COLO668 (cell line): ENCODE data around the gene NFE2.

ENCODE experiments used
- DNase-seq: peaks from one replicate; lab custom pipeline; 2025; ENCODE audit not compliant: unreplicated experiment; lab: John Stamatoyannopoulos, UW

NFE2 gene

DNA sequence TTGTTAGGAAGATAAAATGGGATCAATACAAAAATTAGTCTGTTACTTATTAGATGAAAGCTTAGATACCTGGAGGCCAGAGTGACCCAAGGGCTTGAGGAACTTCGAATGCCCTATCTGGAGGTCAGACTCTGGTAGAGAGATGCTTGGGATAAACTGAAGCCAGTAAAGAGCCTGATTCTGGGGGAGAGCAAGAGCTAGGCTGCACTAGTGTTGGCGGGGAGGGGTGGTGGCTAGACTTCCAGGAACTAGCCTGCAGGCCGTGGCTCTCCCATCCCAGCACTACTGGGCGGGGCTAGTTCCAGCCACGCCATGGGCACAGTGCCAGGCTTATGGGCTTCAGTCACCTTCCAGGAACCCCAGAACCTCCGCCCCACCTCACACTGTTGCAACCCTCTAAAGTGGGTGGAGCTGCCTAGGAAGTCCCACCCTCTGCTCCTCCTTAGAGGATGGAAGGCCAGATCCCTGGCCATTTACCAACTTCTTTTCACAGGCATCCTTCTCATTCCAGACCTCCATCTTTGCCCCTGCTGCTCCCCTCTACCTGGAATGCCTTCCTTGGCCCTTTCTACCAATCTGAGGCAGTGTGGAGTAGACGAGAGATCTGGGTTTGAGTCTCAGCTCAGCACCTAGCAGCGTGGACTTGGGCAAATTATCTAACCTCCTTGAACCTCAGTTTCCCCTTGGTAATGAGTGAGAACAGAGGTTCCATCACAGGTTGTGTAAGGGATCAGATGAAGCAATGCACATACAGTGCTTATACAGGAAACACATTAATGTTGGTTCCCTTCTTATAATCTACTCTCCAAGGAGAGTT is 6.3 kb upstream of the NFE2 start:
- DNase-seq: peak; percentile 65

DNA sequence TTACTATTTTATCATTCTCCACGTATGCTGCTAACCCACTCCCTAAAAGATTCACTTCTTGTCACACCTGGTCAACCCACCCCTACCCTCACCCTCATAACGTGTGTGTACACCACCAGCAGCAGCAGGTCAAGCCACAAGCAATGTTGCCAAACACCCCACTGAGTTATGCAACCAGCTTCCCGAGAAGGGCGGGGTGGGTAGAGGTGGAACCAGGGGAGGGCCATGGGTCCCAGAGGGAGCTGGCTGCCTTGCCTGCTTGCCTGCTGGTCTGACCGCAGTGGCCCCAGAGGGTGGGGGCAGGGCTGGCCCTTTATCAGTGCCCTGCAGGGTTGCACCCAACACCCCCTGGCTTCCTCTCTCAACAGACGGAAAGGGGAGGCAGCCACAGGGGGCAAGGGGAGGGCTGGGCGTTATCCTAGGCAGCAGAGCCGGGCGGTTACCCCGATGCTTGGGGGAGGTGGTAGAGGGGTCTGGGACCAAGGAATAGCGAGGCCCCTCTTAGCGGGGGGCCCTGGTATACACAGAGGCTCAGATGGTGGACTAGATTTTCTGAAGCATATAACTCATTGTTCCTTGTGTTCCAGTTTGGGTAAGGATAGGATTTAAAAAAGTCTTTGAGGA is 3.5 kb upstream of the NFE2 start:
- no peak for DNase-seq

DNA sequence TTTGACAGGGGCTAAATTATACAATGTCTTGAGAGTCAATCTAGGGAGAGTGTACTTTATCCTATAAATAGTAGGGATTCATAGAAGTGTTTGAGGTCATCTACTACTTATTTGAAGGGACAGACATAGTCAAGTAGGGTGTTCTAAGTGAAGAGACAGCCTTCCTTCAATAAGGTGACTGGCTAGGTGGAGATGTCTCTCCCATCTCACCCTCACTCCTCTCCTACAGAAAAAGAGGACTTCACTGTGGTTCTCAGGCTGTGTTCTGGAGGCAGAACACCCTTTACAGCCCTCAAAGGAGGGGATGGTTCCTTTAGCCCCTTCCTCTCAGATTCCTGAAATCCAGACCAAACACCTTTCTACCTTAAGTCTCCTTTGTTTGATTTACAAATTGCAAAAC is 2.8 kb upstream of the NFE2 start:
- DNase-seq: no peak

DNA sequence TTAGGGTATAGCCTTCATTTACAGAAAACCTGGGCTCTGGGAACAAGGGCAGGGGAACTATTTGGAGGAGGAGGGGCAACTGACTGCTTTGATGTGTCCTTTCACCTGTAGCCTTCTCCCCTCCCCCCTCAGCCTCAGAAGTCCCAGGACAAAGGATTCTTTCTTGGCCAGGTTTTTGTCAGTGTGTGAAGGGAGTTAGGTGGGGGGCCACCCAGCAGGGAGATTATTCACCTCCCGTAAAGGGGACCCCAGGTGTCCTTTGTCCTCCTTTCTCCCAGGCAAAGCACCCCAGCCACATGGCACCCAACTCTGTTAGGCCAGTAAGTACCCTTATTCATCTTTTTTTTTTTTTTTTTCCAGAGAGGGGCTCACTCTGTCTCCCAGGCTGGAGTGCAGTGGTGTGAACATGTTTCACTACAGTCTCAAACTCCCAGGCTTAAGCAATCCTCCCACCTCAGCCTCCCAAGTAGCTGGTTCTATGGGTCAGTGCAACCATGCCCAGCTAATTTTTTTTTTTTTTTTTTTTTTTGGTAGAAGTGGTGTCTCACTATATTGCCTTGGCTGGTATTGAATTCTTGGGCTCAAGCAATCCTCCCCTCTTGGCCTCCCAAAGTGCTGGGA is 723 bp upstream of the NFE2 start:
- no peak for DNase-seq

DNA sequence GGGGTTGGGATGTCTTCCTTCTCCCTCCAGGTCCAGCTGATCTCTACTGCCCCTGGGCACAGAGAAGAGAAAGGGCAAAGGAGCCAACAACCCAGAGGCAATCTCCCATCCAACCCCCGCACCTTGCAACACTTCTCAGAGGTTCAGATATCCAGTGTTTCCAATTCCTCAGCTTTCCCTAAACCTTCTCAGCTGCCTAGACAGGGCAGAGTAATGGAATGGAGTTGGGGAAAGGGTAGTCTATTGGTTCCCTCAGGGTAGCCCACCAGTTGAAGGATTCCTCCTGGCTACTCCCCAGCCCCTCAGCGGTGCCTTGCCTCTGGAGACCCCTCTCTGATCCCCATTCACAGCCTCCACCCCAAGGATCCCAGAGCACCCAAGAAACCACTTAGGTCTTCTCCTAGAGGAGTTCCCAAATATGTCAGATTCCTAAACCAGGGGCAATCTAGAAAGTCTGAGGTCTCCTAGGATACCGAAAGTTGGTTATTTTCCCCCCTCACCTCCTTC is 537 bp downstream of the NFE2 start:
- no peak for DNase-seq

DNA sequence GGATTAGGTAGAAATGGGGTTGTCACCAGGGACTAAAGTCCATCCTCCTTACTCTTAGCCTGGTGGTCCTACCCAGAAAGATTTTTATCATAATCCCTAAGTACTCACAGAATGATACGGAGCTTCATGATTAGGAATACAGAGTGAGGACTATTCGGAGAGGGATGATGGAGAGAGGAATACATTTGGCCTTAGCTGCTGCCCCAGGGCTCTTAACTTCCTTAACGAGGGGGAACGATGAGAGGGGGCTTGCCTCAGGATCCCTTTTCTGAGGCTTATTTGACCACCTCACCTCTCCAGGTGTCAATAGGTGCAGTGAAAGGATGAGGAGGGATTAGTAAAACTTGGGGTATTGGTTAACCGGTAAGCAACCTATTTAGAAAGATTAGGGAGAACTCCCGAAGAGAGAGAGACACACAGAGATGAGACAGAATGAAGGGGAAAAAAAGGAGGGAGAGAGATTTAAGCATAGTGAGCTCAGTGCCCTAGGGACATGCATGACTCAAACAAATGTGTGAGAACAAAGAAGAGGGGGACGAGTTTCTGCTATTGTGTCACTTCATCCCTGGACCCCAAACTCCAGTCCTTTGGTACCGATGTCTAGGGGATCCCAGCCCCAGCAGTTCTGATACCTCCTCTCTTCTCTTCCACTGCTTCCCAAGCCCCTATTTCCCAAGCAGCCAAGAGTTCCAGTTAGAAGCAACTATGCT is 1.1 kb downstream of the NFE2 start:
- no peak for DNase-seq

DNA sequence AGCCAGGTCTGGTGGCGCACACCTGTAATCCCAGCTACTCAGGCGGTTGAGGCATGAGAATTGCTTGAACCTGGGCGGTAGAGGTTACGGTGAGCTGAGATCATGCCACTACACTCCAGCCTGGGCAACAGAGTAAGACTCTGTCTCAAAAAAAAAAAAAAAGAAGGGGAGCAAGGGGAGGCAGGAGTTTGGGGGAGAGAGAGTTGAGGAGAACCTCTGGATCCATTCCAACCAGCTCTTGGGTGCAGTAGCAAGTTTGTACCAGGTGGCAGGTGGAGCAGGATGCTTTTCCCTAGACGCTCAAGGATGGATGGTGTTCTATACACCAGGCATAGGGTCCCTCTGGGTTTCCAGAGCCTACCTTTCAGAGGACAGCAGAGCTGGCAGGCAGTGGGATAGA is 1.9 kb downstream of the NFE2 start:
- no peak for DNase-seq

DNA sequence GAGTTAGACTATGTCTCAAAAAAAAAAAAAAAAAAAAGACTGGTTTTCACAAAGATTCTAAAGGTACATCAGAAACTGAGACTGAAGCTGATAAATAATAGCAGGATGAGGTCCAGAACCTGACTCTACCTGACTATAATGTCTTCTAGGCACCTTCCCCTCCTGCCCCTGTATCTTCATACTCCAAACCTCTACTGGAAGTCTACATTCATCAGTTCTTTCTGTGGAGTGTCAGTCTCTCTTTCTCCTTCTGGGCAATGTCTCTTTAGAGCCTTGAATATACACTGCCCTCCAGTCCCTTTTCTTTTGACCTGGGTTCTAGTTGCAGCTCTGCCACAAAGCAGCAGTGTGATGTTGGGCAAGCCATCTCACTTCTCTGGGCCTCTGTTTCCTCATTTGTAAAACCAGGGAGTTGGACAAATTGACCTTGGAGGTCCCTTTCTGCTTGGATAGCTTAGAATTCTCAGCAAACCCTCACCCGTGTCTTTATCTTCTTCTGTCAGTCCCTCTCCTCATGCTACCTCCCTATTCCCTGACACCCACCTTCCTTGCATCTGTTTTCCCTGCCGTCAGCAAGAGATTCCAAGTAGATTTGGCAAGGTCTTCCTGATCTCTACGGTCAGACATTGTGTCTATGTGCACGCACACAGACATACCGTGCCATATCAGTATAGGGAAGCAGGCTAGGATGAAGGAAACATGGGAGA is 4.3 kb downstream of the NFE2 start:
- DNase-seq: no peak

DNA sequence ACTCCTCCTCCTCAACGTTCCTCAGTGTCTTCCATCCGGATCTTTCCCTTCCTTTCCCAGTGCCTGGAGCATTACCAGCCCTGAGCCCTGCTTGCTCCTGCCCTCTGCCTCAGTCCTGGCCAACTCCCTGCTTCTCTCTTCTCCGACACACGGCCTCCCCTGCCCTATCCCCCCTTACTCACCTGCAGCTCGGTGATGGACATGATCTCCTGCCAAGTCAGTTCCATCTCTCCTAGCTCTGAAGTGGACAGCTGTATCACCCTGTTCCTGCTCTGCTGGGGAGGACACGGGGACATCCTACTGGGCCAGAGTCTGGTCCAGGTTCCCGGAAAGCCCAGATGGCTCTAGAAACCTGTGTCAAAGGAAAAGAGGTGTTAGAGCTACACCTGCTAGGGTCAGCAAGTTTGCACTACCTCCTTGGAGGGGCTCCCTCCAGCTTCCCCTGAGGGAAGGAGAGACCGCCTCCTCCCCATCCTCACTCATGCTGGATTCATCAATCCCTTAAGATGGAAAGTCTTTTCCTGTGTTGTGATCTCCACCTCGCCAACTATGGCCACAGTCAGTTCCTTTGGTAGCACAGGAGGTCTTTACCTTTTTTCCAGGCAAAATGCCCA is 5.8 kb downstream of the NFE2 start:
- no peak for DNase-seq

DNA sequence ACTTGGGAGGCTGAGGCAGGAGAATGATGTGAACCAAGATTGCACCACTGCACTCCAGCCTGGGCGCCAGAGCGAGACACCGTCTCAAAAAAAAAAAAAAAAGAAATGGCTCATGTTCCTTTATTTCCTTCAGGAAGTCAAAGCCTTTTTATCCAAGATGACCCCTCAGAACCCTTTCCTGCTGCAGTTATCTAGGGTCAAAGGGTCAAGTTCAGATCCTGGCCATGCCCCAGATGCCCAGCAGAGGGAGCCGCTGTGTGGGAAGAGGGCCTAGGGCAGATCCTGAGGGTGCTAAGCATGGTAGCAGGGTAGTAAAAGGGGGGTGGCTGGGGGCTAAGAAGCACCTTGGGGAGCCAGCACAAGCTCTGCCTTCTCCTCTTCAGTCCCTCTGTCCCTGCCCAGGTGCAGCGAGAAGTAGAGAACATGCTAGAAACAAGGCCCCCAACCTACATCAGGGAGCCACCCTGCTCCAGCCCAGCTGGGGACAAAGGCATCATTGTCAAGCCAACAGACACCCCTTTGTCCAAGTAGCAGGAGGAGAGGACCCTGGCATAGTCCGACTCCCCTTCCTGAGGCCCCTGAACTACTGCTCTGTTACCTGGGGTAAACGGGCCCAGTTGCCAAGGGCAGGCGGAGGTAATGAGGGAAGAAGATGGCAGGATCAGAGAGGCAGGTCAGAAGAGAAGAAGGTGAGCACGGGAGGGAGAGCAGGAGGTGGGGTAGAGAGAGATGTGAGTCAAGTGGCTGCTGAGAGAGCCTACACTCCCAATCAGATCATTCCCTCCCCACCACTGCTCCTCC is 6.5 kb downstream of the NFE2 start:
- DNase-seq: peak; percentile 32

DNA sequence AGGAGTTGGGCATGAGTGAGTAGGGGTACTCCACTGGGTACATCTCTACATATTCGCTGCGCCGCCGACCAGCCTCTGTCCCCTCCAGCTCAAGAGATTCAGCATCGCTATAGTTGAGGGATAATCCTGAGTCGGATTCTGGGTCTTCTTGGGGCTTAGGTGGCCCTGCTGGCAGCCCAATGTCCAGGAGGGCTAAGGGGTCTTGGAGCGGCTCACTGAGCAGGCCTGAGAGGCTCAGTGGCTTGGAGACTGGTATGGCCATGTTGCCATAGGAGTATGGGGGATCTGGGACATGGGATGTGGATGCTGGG is 7.9 kb downstream of the NFE2 start:
- DNase-seq: no peak

DNA sequence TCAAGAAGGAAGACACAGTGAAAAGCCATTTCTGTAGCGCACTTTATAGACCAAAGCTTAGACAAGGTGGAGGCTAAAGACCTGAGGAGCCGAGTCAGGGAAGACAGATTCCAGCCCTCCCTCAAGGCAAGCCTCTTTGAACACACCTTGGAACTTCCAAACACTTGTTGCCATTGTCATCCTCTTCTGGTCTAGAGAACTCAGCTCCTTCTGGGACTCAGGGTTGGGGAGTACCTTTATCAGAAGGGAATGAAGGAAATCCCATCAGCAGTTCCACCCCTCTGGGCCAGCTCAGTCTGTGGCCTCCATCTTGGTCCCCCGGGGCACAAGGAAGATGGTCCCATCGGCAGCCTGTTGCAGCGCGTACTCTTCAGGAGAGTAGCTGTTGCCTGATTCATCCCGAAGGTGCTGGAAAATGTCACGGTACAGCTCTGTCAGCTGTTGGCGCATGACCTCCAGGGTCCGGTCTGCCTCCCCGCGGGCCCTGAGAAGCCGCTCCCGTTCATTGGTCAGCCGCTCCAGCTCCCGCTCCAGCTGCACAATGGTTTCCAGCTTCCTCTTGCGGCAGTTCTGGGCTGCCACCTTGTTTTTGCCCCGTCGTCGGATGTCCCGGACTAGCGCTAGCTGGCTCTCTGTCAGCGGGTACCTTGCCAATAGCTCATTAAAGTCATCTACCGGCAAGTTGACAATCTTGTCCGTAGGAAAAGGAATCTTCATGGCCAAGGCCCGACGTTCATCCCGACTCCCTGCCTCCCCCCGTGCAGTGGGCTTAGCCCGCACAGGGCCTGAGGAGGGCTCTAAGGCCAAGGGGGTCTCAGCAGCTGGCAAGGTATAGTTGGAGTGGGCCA is 8.5 kb downstream of the NFE2 start:
- DNase-seq: no peak

DNA sequence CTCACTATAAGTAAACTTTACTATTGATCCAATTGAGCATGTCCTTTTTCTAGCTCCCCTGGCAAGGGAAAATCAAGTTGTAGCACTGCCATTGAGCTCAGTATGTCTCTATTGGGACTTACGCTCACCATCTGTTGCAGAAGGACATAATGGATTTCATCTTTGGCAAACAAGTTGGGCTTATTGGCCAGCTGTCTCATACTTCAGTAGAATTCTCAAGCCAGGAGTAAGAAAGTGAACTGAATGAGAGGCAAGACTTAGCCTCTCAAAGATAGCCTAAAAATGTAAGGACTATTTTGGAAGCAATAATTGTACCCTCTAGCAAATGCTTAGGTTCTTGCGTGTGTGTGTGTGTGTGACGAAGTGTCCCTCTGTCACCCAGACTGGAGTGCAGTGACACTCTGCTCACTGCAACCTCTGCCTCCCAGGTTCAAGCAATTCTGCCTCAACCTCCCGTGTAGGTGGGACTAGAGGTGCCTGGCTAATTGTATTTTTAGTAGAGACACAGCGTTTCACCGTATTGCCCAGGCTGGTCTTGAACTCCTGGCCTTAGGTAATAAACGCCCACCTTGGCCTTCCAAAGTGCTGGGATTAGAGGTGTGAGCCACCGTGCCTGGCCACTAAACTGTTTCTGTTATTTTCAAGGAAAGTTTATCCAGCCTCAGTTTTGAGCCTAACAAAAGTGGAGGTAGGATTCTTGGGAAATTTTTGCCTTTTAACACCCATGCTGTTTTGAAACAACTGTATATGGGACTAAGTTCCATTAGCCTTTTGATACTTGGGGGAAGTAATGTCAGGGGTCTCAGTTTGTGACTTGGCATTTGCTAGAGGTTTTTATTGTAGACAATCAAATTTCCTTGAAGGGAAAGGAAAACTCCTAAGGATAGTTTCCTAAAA is 13.3 kb downstream of the NFE2 start:
- DNase-seq: no peak

DNA sequence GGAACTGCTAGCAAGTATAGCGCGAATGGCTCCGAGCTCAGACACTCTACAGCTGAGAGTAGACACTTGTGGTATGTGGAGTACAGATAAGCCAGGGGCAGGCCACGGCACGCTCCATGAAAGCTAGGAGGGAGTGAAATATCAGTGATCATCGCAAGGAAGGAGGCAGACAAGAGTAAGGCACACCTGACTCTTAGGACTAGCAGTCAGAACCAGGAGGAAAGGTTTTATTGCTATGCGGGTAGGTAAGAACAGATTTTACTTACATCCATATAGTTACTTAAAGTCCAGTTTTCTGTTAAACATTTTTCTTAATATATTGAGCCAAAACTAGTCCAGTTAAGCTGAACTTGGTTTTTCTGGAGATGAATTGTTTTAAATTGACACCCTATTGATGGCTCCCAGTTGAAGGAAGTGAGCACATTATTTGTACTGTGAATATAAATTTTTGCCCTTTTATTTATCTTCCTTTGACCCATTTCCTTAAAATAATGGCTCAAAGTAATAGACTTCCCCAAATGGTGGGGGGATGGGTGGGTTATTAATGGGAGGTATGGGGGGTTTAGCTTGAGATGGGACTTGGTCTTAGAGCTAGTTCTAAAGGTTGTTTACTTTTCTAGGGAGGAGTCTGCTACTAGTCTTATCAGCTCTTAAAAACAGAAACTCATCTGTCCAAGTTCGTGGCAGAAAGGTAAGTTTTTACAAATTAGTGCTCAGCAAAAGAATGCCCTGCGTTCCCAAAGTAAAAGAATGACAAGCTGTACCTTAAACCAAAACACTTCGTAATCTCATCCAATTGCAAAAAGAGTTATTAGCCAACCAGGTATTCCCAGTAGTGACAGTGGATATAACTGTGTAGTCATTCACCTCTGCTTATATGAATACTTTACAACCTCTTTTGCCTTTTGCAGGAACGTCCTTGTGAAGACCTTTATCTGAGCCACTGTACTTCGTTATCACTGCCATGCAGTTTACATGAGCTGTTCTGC is 14.5 kb downstream of the NFE2 start:
- DNase-seq: no peak

DNA sequence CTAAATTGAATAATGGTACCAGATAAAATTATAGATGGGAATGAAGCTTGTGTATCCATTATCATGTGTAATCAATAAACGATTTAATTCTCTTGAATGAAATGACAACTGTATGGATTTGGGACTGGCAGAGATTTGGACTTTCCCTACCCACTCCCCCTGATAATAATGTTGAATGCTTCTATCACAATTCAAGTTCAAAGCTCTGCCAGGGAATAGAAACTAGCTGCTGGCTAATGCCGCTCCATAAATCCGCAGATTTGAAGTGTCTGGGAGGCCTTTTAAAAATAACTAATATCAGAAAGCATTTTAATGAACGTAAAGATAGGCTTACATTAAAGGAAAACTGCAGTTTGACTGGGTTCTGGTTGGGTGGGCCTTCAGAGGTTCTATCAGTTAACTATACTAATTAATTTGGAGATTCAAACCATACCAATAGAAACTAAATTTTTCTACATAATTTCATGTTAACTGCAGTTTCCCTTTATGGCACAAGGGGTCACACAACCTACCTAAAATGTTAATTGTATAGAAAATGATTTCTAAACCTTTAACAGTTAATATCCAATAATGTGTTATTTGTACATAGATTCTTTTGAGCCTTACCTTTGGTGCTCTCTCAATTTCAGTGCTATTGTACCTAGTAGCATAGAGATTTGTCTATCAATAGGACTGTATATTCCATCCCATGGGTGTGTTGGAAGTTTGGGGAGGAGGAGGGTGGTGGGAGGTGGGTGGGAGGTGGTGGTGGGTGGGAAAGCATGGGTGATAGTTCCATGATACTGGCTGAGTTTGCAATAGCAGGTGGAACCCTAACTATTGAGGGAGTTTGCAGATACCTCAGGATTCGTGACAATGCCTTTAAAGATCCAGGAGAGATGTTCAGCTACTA is 15.4 kb downstream of the NFE2 start:
- DNase-seq: no peak
